ENCODE data around the gene OR13H1. TPM values are rescaled to one million over a fixed set of nuclear protein-coding genes. Genes with fewer than 3 reads are reported as not detected.
"Not testable (repeated sequence)": the region's sequence is repeated elsewhere in the genome, so short reads cannot be mapped to it uniquely, and the experiment has no call there.

The OR13H1 gene, protein sequence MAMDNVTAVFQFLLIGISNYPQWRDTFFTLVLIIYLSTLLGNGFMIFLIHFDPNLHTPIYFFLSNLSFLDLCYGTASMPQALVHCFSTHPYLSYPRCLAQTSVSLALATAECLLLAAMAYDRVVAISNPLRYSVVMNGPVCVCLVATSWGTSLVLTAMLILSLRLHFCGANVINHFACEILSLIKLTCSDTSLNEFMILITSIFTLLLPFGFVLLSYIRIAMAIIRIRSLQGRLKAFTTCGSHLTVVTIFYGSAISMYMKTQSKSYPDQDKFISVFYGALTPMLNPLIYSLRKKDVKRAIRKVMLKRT
- not detected for polyA plus RNA-seq (ENCODE audit: insufficient read length in 4 of 4)

DNA sequence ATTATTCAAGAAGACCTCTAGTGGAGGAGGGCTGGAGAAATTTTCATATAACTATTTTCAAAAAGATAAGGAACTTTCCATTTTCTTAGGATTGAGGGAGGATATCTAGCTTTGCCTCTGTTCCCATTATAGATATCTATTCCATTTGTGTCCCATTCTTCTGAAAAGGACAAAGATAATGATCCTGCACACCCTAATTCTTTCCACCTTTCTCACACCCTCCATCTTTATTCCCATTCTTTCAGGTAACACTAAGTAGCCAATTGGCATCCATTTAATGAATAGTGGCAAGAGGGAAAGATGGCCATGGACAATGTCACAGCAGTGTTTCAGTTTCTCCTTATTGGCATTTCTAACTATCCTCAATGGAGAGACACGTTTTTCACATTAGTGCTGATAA lies at the start of gene OR13H1:
TSS of gene OR13H1 (plus strand) at position 301 of the 400 bp plus-strand sequence. CDS start at position 301, 0 bp downstream.
- DNase-seq (ENCODE audit: low read depth in 4 of 4, low spot score in 3 of 4), result no peak

DNA sequence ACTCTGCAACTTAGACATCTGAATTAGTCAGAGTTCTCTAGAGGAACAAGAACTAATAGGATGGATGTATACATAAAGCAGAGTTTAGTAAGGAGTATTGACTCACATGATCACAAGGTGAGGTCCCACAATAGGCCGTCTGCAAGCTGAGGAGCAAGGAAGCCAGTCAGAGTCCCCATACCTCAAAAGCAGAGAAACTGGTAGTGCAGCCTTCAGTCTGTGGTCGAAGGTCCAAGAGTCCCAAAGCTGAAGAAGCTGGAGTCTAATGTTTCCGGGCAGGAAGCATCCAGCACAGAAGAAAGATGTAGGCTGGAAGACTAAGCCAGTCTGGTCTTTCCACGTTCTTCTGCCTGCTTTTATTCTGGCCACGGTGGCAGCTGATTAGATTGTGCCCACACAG lies 42.3 kb upstream of the OR13H1 start:
- DNase-seq (ENCODE audit: low read depth in 4 of 4, low spot score in 3 of 4), result not testable (repeated sequence)

DNA sequence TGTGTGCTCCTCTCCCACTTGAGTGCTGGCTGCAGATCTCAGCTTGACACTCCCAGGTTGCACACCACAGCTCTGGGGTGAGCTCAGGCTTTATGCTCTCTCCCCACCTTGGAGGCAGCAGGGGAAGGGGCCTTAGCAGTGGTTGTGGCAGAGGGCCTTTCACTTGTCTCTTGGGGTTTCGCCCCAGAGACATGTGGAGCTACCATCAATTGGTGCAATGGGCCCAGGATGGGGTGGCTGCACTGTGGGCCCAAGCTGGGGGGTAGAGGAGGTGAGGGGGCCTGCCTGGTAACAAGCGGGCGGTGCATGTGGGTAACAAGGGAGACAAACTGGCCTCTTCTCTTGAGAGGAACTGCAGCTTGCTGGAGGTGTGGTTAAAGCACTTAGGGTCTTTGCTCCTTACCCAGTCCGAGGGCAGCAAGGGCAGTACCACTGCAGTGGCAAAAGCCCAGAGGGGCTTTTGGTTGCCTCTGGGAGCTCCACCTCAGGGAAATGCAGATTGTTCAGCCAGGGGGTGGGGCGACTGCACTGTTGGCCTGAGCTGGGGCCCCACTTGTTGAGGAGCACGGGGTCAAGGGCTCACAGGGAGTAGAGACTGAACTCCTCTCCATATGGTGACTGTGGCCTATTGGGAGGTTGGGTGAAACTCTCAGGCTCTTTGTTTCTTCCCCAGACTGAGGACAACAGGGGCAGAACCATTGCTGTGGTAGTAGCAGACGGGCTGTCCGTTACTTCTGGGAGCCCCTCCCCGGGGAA lies 30.5 kb upstream of the OR13H1 start:
- DNase-seq (ENCODE audit: low read depth in 4 of 4, low spot score in 3 of 4), result no peak

DNA sequence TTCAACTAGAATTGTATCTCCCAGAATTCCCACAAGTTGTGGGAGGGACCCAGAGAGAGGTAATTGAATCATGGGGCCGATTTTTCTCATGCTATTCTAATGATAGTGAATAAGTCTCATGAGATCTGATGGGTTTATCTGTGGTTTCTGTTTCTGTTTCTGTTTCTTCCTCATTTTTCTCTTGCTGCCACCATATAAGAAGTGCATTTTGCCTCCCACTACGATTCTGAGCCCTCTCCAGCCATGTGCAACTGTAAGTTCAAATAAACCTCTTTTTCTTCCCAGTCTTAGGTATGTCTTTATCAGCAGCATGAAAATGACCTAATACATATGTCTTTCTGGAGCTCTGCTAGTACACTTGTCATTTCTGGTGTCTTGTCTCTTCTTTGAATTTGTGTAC lies 22.1 kb upstream of the OR13H1 start:
- no peak for DNase-seq (ENCODE audit: low read depth in 4 of 4, low spot score in 3 of 4)

DNA sequence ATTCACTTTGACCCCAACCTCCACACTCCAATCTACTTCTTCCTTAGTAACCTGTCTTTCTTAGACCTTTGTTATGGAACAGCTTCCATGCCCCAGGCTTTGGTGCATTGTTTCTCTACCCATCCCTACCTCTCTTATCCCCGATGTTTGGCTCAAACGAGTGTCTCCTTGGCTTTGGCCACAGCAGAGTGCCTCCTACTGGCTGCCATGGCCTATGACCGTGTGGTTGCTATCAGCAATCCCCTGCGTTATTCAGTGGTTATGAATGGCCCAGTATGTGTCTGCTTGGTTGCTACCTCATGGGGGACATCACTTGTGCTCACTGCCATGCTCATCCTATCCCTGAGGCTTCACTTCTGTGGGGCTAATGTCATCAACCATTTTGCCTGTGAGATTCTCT lies 344 bp downstream of the OR13H1 start:
- DNase-seq (ENCODE audit: low read depth in 4 of 4, low spot score in 3 of 4), result no peak

DNA sequence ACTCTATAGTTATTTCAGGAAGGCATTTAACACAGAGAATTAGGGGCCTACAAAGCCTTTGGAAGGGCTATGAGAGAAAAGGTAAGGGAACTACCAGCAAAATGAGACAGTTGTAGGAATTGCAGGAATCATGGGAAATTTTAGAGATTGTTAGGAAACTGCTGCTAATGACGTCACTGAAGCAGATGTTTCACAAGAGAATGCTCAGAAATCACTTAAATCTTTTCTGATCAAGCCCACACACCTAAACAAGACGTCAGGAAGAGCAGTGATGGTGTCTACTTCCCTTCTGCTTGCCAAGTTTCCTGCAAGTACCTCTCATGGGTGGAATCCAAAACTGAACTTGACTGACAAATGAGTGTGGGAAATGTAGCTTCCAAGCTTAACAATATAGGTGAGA lies 5.1 kb downstream of the OR13H1 start:
- DNase-seq (ENCODE audit: low read depth in 4 of 4, low spot score in 3 of 4), result no peak

DNA sequence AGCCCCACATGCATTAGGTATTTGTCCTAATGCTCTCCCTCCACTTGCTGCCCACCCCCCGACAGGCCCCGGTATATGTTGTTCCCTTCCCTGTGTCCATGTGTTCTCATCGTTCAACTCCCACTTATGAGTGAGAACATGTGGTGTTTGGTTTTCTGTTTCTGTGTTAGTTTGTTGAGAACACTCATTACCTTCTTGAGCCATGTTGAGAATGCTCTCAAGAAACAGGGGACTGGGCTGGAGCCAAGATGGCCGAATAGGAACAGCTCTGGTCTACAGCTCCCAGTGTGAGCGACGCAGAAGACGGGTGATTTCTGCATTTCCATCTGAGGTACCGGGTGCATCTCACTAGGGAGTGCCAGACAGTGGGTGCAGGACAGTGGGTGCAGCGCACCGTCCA lies 8.6 kb downstream of the OR13H1 start:
- DNase-seq (ENCODE audit: low read depth in 4 of 4, low spot score in 3 of 4), result not testable (repeated sequence)

DNA sequence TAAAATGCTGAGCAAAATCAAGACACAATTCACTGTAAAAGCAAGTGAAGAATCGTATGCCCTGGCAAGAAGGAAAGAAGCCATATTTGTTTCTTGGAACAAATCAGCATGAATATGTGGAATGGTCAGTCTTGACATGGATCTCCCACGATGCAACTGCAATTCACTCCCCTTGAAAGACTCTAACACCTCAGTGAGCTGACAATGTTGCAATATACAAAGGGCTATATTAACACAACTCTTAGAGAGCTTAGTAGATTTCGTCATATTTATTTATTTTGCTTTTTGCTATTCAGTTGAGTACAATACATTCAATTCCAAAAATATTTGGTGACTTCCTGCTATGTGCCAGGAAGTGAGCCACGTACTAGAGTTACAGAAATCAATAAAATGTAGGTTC lies 14.7 kb downstream of the OR13H1 start:
- no peak for DNase-seq (ENCODE audit: low read depth in 4 of 4, low spot score in 3 of 4)

DNA sequence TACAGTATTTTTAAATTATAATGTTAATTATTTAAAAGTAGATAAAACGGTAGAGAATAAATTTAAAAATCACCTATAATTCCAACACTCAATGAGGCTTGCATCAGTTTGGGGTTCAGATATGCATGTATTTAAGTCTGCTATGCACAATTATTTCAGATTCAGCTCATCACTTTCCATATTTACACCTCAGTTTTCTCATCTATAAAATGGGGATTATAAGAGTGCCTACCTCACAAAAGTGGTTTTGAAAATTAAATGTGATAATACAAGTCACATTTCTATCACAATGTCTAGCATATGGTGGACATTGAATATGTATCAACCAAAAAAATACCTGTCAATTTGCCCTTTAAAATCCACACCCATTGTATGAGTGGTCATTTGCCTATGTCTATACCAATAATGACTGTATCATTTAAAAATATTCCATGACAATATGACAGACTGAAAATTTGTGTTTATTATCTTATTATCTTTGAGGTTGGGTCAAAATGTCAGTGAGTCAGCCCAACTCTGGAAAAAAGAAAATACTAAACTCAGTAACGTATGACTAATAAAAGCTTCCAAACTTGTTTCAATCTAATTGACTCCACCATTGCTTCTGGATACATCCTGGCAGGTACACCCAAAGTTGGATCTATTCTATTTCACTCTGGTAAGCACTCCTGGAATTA lies 20.8 kb downstream of the OR13H1 start:
- DNase-seq (ENCODE audit: low read depth in 4 of 4, low spot score in 3 of 4), result no peak

DNA sequence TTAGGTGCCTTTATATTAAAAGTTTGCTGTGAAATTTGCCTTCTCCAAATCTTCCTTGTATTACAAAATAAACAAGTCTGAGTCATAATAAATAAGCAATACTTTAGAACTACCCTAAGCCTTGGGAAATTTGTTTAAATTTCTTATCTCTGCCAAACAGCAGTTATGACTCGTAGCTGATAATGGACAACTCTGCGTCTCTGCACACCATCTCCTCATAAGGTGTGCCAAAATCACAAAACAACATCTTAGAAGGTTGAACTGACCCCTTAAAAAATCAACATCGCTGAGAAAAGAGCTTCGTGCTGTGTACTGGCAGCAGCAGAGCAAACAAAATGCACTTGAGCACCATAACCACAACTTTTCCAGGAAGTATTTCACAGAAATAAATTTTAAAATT lies 22.0 kb downstream of the OR13H1 start:
- no peak for DNase-seq (ENCODE audit: low read depth in 4 of 4, low spot score in 3 of 4)

DNA sequence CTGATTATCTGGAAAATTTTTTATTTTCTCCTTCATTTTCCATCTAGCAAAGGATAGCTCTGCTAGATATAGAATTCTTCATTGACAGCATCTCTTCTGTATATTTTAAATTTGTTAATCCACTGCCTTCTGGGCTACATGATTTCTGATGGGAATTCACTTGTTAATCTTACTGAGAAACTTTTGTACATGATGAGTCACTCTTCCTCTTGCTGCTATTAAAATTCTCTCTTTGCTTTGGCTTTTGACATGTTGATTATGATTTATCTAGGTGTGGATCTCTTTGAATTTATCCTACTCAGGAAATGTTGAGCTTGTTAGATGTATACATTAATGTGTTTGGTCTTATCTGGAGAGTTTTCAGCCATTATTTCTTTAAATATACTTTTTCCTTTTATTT lies 27.5 kb downstream of the OR13H1 start:
- DNase-seq (ENCODE audit: low read depth in 4 of 4, low spot score in 3 of 4), result no peak

DNA sequence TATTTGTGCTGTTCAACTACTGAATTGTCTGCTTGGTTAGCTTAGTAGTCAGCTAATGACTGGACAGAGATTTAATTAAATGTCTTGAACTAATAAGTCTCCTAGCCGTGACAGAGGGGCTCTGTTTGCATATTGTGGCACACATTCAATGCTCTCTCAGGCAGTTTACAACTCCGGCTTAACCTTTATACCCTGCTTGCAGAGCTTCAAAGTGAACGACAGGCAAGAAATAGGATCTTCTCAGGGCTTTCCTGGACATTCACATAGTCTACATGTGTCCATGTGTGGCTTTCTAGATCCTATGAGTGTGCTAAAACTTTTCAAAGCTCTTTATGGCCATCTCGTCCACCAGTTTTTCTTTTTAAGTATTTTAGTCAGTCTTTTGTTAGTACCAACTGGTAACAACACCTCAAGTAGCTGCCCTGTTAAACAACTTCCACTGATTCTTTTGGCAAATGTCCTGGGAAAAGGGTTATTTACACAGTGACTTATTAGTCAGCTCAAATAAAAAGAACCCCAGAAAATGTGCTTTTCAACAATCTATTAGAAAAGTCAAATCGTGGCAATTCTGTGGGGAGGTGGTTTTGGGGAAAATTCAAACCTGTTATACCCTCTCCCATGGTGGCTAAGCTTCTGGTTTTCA lies 28.6 kb downstream of the OR13H1 start:
- no peak for DNase-seq (ENCODE audit: low read depth in 4 of 4, low spot score in 3 of 4)

DNA sequence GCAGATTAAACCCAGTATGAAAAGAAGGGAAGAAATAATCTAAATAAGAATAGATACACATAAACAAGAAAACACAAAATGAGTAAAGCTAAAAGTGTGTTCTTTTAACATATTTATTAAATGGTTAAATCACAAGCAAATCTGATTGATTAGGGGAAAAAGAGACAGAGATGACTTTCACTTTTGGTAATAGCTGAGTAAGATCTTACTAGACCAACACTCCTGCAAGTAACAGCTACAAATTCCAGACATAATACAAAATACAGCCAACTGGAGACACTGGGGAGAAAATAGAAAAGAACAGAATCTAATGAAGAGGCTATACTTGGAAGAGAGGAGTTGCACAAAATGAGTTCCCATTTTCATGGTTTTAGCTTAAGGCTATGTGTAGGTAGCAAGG lies 33.5 kb downstream of the OR13H1 start:
- DNase-seq (ENCODE audit: low read depth in 4 of 4, low spot score in 3 of 4), result no peak

DNA sequence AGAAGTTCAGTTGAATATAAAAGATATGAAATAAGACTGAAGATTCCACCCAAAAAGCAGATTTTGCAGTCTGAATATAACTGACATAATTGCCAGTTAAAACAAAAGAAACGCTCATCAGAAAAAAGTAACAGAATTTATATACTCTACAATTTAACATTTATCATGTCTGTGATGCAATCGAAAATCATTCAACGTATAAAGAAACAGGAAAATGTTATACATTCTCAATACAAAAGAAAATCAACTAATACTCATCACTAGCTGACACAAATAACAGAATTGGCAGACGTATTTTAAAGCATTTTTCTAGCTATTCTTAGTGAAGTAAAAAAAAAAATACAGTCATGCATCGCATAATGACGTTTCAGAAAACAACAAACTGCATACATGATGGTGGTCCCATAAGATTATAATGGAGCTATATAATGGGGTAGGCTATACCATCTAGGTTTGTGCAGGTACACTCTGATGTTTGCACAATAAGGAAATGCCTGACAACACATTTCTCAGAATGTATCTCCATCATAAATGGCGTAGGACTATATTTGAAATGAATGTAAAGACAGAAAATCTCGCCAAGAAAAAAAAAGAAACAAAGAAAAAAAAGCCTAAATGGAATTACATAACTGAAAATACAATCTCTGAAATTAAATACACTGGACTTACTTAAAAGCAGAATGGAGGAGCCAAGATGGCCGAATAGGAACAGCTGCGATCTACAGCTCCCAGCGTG lies 34.3 kb downstream of the OR13H1 start:
- DNase-seq (ENCODE audit: low read depth in 4 of 4, low spot score in 3 of 4), result no peak

DNA sequence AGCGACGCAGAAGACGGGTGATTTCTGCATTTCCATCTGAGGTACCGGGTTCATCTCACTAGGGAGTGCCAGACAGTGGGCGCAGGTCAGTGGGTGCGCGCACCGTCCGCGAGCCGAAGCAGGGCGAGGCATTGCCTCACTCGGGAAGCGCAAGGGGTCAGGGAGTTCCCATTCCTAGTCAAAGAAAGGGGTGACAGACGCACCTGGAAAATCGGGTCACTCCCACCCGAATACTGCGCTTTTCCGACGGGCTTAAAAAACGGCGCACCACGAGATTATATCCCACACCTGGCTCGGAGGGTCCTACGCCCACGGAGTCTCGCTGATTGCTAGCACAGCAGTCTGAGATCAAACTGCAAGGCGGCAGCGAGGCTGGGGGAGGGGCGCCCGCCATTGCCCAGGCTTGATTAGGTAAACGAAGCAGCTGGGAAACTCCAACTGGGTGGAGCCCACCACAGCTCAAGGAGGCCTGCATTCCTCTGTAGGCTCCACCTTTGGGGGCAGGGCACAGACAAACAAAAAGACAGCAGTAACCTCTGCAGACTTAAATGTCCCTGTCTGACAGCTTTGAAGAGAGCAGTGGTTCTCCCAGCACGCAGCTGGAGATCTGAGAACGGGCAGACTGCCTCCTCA lies 35.0 kb downstream of the OR13H1 start:
- not testable (repeated sequence) for DNase-seq (ENCODE audit: low read depth in 4 of 4, low spot score in 3 of 4)

DNA sequence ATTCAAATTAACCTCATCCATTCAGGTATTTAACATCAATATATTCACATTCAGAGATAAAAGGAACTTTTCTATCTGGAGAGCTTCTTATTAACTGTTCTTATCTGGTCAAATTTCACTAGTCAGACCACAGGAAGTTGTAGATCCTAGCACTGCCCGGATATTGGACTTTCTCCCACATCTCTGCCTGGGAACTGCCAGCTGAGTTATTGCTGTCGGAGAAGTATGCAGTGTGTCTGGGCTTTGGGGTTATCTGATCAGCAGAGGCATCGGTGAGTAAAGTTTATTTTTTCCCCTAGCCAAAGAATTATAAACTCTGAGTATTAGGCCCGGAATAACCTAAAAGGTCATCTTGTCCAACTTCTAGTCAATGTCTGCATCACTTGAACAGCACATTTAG lies 45.1 kb downstream of the OR13H1 start:
- peak in 1 of 4 donors; percentile 1 for DNase-seq (ENCODE audit: low read depth in 4 of 4, low spot score in 3 of 4)
